Activated T-cell treated with anti-CD3 and anti-CD28 coated beads, Interleukin-2, amount 50 U/mL, for 4 hours (primary cell): ENCODE data around the gene SSB. TPM values are rescaled to one million over a fixed set of nuclear protein-coding genes. Genes with fewer than 3 reads are reported as not detected.
"Not testable (repeated sequence)": the region's sequence is repeated elsewhere in the genome, so short reads cannot be mapped to it uniquely, and the experiment has no call there.

Experiments
- ATAC-seq, 2 donors: fragments of 200-7000 bp; cut with Tn5 transposase; one replicate each; pipeline ENCODE4 v1.10.0; 2021
- DNase-seq: peaks from one replicate; pipeline ENCODE4 v3.0.0-alpha.2; 2020
- H3K27me3 Mint-ChIP-seq: one replicate; pipeline ENCODE4 v1.8.0; 2021; ENCODE audit warnings: low read depth, mixed read lengths
- H3K36me3 Mint-ChIP-seq: one replicate; pipeline ENCODE4 v1.8.0; 2022; ENCODE audit warnings: mixed read lengths; ENCODE audit not compliant: insufficient read depth
- H3K4me1 Mint-ChIP-seq: one replicate; pipeline ENCODE4 v1.8.0; 2021; ENCODE audit warnings: low read depth, mixed read lengths
- H3K4me3 Mint-ChIP-seq: one replicate; pipeline ENCODE4 v1.8.0; 2021; ENCODE audit warnings: mild to moderate bottlenecking, moderate library complexity, mixed read lengths
- H3K9me3 Mint-ChIP-seq: one replicate; pipeline ENCODE4 v1.8.0; 2021; ENCODE audit warnings: mixed read lengths
- total RNA-seq, 3 donors: library from RNA; stranded (reverse); gene quantifications; one replicate each; pipeline ENCODE4 v1.2.1, GENCODE V29; 2021

Gene SSB
- total RNA-seq, 3 donors from 2014 or later, result 123 to 140 (median 134) TPM

DNA sequence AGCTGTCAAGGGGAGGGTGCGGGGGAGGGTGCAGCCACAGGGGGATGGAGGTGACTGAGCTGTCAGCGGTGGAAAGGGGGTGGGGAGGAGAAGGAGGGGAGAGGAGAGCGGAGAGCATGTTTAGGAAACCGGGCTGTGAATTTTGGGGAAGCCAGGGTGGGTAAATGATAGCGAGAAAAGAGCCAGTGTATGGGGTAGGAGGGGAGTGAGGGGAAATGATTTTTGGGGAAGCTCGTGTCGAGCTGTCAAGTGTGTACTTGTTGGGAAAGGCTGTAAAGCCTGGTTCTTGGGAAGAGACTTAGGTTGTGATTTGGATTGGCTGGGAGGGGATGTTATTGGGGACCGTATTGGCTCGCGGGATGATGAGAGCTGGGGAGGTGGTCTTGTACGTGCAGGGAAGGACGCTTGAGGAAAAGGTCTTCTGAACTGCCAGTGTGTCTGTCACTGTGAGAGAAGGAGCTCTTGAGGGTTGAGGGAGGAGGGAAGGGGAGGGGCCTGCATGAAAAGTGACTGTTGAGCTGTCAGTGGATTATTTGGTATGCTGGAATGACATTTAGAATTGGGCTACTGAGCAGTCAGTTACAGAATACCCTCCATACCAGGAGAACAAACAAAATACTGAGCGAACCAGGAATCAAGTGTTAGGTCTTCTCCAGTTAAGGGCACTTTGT lies 29.6 kb downstream of the SSB start:
- ATAC-seq, result peak; percentile 53 to 57
- peaks cover 3% of the 10 kb centered on the region for H3K36me3 Mint-ChIP-seq
- peak overlapping the region; percentile 89 for H3K4me3 Mint-ChIP-seq
- DNase-seq, result peak; percentile 37
- H3K27me3 Mint-ChIP-seq, result no peaks in the 10 kb centered on the region
- peaks cover 59% of the 10 kb centered on the region for H3K4me1 Mint-ChIP-seq
- no peaks in the 10 kb centered on the region for H3K9me3 Mint-ChIP-seq

GRCh38 chr2:169834401-169834800 lies 35.7 kb downstream of the SSB start:
- no peak overlapping the region for H3K4me3 Mint-ChIP-seq
- DNase-seq (no peak), ATAC-seq (no peak)
- H3K36me3 Mint-ChIP-seq, result peaks cover 4% of the 10 kb centered on the region
- peaks cover 52% of the 10 kb centered on the region for H3K4me1 Mint-ChIP-seq
- H3K27me3 Mint-ChIP-seq, result no peaks in the 10 kb centered on the region
- H3K9me3 Mint-ChIP-seq, result no peaks in the 10 kb centered on the region

- H3K4me3 Mint-ChIP-seq, result no peak overlapping the region
- ATAC-seq, result no peak
- no peak for DNase-seq
- peaks cover 26% of the 10 kb centered on the region for H3K4me1 Mint-ChIP-seq
- H3K36me3 Mint-ChIP-seq, result peaks cover 9% of the 10 kb centered on the region
- no peaks in the 10 kb centered on the region for H3K27me3 Mint-ChIP-seq
- H3K9me3 Mint-ChIP-seq, result no peaks in the 10 kb centered on the region
These were observed 40.2 kb downstream of the SSB start for GRCh38 chr2:169838743-169839489.

GRCh38 chr2:169839954-169840746 lies 41.5 kb downstream of the SSB start:
- no peak overlapping the region for H3K4me3 Mint-ChIP-seq
- ATAC-seq, result no peak
- H3K36me3 Mint-ChIP-seq, result peaks cover 14% of the 10 kb centered on the region
- H3K27me3 Mint-ChIP-seq, result no peaks in the 10 kb centered on the region
- H3K9me3 Mint-ChIP-seq, result no peaks in the 10 kb centered on the region
- H3K4me1 Mint-ChIP-seq, result peaks cover 27% of the 10 kb centered on the region
- DNase-seq, result no peak

DNA sequence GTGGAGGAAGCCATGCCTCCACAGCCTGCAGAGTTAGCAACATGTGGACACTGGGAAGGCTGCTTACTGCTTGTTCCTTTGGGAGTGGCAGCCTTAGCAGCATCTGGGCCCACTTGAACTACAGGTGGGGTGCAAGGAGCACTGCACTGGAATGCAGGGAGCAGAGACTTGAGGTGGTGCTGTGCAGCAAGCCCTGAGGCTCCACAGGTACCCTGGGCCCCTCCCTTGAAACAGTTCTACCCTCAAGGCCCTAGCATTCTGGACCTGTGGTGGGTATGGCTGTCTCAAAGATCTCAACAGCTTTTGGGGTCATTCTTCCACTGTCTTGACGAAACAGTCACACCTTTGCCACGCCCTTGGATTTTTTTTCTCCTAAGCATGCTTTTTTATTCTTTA lies 42.1 kb downstream of the SSB start:
- H3K4me1 Mint-ChIP-seq, result peaks cover 24% of the 10 kb centered on the region
- ATAC-seq, result no peak
- H3K4me3 Mint-ChIP-seq, result no peak overlapping the region
- H3K36me3 Mint-ChIP-seq, result peaks cover 14% of the 10 kb centered on the region
- DNase-seq, result no peak
- no peaks in the 10 kb centered on the region for H3K27me3 Mint-ChIP-seq
- no peaks in the 10 kb centered on the region for H3K9me3 Mint-ChIP-seq

DNA sequence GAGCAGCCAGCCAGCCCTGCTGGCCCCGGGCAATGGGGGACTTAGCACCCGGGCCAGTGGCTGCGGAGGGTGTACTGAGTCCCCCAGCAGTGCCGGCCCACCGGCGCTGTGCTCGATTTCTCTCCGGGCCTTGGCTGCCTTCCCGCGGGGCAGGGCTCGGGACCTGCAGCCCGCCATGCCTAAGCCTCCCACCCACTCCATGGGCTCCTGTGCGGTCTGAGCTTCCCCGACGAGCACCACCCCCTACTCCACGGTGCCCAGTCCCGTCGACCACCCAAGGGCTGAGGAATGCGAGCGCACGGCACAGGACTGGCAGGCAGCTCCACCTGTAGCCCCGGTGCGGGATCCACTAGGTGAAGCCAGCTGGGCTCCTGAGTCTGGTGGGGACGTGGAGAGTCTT lies 43.0 kb downstream of the SSB start:
- Mint-ChIP-seq H3K4me1 (peaks cover 24% of the 10 kb centered on the region), H3K36me3 (peaks cover 14% of the 10 kb centered on the region)
- not testable (repeated sequence) for H3K27me3 Mint-ChIP-seq, DNase-seq, H3K4me3 Mint-ChIP-seq, ATAC-seq, H3K9me3 Mint-ChIP-seq

DNA sequence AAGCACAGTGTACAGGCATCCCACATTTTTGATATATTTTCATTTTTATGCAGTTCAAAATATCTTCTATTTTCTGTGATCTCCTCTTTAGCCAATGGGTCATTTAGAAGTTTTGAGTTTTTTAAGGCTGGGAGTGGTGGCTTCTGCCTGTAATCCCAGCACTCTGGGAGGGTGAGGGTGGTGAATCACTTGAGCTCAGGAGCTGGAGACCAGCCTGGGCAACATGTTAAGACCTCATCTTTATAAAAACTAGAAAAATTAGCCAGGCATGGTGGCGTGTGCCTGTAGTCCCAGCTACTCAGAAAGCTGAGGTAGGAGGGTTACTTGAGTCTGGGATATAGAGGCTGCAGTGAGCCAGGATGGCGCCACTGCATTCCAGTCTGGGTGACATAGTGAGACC lies 46.3 kb downstream of the SSB start:
- H3K4me3 Mint-ChIP-seq, result no peak overlapping the region
- ATAC-seq (no peak), DNase-seq (no peak)
- peaks cover 16% of the 10 kb centered on the region for H3K36me3 Mint-ChIP-seq
- peaks cover 35% of the 10 kb centered on the region for H3K4me1 Mint-ChIP-seq
- no peaks in the 10 kb centered on the region for H3K27me3 Mint-ChIP-seq
- no peaks in the 10 kb centered on the region for H3K9me3 Mint-ChIP-seq

GRCh38 chr2:169848959-169849693 lies 50.5 kb downstream of the SSB start:
- H3K9me3 Mint-ChIP-seq, ATAC-seq, H3K4me3 Mint-ChIP-seq, DNase-seq, H3K27me3 Mint-ChIP-seq: not testable (repeated sequence)
- H3K4me1 Mint-ChIP-seq, result peaks cover 40% of the 10 kb centered on the region
- peaks cover 18% of the 10 kb centered on the region for H3K36me3 Mint-ChIP-seq

DNA sequence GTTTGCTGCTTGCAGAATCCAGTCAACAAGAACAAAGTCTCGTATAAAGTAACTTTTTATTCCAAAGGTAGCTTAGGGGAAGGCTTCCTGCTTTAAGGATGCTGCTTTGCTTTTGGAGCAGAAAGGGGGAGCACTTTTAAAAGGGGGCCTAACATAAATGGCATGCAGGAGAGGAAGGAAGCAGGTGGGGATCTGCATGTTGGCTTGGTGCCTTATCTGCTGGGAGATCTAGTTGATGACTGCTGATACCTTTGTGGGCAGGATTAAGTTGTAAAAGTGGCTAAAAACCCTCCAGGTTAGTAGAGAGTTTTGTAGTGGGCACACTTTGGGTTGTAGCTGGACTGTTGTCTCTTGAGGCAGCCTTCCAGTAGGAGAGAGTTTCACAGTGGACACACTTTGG lies 51.0 kb downstream of the SSB start:
- H3K4me1 Mint-ChIP-seq, result peaks cover 36% of the 10 kb centered on the region
- ATAC-seq (no peak), DNase-seq (no peak)
- H3K27me3 Mint-ChIP-seq, result no peaks in the 10 kb centered on the region
- H3K9me3 Mint-ChIP-seq, result no peaks in the 10 kb centered on the region
- H3K36me3 Mint-ChIP-seq, result peaks cover 16% of the 10 kb centered on the region
- no peak overlapping the region for H3K4me3 Mint-ChIP-seq

GRCh38 chr2:169853041-169853668 lies 54.5 kb downstream of the SSB start:
- Mint-ChIP-seq H3K9me3 (no peaks in the 10 kb centered on the region), H3K27me3 (no peaks in the 10 kb centered on the region), H3K36me3 (peaks cover 13% of the 10 kb centered on the region), H3K4me3 (no peak overlapping the region), H3K4me1 (peaks cover 21% of the 10 kb centered on the region)
- no peak for ATAC-seq
- no peak for DNase-seq

DNA sequence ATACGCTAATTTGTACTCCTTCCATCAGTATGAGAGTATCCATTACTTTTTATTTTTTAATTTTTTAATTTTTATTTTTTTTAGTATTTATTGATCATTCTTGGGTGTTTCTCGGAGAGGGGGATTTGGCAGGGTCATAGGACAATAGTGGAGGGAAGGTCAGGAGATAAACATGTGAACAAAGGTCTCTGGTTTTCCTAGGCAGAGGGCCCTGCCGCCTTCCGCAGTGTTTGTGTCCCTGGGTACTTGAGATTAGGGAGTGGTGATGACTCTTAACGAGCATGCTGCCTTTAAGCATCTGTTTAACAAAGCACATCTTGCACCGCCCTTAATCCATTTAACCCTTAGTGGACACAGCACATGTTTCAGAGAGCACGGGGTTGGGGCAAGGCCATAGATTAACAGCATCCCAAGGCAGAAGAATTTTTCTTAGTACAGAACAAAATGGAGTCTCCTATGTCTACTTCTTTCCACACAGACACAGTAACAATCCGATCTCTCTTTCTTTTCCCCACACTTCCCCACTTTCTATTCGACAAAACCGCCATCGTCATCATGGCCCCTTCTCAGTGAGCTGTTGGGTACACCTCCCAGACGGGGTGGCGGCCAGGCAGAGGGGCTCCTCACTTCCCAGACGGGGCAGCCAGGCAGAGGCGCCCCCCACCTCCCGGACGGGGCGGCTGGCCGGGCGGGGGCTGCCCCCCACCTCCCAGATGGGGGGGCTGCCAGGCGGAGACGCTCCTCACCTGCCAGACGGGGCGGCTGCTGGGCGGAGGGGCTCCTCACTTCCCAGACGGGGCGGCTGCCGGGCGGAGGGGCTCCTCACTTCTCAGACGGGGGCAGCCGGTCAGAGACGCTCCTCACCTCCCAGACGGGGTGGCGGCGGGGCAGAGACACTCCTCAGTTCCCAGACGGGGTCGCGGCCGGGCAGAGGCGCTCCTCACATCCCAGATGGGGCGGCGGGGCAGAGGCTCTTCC lies 56.9 kb downstream of the SSB start:
- not testable (repeated sequence) for ATAC-seq, H3K27me3 Mint-ChIP-seq, DNase-seq, H3K4me3 Mint-ChIP-seq, H3K9me3 Mint-ChIP-seq
- Mint-ChIP-seq H3K4me1 (peaks cover 14% of the 10 kb centered on the region), H3K36me3 (peaks cover 13% of the 10 kb centered on the region)

DNA sequence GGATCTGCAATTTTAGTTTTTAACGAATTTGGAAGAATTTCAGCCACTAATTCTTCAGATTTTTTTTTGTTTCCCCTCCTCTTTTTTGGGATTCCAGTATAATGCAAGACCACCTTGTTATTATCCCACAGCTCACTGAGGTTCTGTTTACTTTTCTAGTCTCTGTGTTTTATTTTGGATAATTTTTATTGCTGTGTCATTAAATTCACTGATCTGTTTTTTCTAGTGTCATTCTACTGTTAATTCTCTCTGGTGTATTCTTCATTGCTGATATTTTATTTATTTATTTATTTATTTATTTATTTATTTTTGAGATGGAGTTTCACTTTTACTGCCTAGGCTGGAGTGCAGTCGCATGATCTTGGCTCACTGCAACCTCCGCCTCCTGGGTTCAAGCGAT lies 60.8 kb downstream of the SSB start:
- Mint-ChIP-seq H3K36me3 (peaks cover 6% of the 10 kb centered on the region), H3K9me3 (no peaks in the 10 kb centered on the region), H3K4me1 (peaks cover 25% of the 10 kb centered on the region), H3K4me3 (no peak overlapping the region), H3K27me3 (no peaks in the 10 kb centered on the region)
- no peak for ATAC-seq
- DNase-seq, result no peak

DNA sequence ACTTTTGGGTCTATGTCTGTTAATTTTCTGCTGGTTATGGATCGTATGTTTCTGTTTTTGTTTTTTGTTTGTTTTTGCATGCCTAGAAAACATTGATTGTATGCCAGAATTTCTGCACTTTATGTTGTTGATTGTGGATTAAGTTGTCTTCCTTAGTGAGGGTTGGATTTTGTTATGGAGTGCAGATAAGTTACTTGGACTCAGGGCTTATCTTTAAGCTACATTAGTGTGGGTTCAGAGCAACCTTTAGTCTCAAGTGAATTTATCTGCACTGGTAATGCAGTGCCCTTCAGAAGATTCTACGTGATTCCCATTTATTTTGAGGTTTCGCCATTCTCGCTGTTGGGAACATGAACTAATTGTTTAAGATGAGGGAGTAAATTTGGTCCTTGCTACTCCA lies 61.5 kb downstream of the SSB start:
- no peak for ATAC-seq
- DNase-seq, result no peak
- peaks cover 25% of the 10 kb centered on the region for H3K4me1 Mint-ChIP-seq
- H3K36me3 Mint-ChIP-seq, result peaks cover 6% of the 10 kb centered on the region
- no peaks in the 10 kb centered on the region for H3K9me3 Mint-ChIP-seq
- no peaks in the 10 kb centered on the region for H3K27me3 Mint-ChIP-seq
- H3K4me3 Mint-ChIP-seq, result no peak overlapping the region
